Measurements from ENCODE around the gene CCL4.
"Not testable (repeated sequence)": the region's sequence is repeated elsewhere in the genome, so short reads cannot be mapped to it uniquely, and the experiment has no call there.

The CCL4 gene

DNA sequence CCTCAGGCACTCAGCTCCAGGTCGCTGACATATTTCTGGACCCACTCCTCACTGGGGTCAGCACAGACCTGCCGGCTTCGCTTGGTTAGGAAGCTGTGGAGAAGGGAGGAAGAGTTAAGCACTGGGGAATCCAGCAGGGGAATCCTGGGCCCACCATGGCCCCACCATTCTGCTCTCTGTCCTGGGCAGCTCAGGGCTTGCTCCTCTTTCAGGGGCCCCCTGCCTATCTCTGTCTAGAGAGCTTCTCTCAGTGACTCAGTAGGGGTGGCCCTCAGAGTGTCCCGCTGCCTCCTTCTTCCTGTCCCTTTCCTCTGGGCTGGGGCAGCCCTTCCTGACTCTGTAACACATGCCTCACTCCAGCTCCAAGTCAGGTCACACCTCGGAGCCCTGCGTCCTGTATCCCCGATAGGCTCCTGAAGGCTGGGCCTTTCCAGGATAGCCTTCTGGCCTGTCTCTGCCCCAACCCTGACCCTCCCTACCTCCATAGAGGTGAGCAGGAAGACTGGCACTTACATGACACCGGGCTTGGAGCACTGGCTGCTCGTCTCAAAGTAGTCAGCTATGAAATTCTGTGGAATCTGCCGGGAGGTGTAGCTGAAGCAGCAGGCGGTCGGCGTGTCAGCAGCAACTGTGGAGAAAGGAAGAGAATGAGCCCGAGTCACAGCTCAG is 14.8 kb upstream of the CCL4 start:
- no peak for DNase-seq

DNA sequence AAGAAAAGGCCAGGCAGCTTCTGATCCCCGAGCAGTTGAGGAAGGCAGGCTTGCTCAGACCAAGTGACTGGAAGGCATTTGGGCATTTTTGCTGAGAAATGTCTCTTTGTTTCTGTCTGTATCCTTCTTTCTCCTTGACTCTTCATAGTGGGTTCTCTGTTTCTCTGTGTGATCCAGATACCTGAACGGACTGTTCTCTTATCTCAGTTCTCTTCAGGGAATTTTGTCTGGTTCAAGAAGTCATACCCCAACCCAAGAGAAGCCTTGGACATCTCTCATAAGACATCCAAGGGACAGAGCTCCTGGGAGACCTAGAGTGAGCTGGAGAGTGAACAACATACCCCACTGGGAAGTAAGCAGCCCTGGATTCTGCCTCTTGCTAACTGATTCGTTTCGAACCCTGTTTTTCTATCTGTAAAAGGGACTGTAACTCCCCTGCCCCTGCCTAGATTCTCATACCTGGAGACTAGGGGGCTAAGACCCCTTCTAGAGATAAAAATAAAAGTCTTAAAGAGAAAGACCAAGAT is 14.2 kb upstream of the CCL4 start:
- no peak for DNase-seq

DNA sequence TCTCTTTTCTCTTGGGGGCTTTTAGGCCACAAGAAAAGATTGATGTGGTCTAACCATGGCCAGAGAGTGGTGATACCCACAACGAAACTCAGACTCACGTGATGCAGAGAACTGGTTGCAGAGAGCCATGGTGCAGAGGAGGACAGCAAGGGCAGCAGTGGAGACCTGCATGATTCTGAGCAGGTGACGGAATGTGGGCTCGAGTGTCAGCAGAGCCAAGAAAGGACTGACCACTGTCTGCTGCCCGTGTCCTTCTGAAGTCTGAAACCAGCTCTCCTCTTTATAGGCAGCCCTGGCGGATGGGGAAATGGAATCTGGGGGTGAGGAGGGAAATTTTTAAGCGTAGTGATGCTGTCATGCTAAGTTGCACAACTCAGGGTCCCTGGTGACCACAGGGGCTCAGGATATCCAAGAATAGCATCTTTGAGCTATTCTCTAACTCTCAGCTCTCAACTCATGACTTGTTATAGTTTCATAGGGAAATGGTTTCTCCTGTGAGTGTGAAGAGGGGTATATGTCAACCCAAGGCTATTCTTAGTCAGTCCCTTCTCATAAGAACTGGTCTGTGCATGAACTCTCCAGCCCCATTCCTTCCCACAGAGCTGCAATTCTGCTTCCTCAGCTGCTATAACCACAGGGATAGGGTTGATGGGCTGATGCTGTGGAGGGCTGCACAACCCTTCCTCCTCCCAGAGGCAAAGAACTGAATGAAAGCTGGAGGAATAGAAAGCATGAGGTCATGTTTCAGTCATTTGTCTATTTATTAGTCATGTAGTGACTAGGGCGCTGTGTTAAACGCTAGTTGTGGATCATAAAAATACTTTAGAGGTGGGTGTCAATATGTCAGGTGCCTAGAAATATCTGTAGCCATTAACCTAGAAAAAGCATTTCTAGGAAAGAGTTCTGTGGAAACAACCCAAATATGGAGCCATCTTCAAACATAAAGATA is 13.5 kb upstream of the CCL4 start, which contains the start of gene CCL3:
Gene CCL3 (minus strand): TSS at position 256 of the 949 bp plus-strand sequence. CDS start 85 bp downstream, at position 171.
- no peak for DNase-seq

DNA sequence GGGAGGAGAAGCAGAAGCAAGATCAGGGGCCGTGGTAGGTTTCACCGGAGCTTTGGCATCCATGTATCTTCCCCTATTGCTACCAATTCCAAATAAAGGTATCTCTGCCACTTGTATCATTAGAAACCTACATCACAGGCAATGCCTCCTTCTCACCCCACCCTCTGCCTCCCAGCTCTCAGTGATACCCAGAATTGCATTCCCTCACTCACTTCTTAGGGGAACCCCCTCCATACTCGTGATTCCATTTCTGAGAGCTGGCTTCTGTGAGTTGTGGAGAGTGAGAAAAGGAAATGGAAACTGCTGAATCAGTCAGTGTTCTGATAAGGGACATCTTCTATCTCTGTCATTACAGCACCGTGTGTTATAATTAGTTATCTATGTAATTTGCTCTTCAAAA is 11.4 kb upstream of the CCL4 start:
- no peak for DNase-seq

DNA sequence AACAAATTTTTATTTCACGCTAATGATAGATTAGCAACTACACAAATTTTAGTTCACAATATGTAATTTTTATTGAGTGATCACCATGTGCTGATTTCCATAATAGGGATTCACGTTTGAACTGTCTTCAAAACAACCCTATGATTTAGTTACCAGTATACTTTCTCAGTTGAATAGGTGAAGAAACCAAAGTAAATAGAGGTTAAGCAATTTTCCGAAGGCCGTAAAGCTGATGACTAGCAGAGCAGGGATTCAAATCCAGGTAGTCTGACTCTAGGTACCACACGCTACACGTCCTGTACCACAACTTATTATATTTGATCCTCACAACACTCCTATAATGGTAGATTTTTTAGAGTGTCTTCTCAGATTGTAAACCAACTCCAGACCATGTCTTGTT is 10.9 kb upstream of the CCL4 start:
- not testable (repeated sequence) for DNase-seq

DNA sequence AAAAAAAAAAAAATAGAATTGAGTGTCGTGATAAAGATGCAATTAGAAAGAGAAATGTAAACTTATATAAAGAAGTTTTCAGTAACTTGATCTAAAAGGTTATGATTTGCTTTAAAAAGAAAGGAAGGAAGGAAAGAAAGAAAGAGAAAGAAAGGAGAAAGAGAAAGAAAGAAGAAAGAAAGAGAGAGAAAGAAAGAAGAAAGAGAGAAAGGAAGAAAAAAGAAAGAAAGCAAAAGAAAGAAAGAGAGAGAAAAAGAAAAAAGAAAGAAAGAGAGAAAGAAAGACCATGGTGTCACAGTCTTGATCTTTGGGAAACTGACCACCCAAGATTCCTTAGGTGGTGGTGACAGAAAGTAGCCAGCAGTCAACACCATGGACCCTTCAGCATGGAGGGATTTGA is 9.4 kb upstream of the CCL4 start:
- DNase-seq = no peak

DNA sequence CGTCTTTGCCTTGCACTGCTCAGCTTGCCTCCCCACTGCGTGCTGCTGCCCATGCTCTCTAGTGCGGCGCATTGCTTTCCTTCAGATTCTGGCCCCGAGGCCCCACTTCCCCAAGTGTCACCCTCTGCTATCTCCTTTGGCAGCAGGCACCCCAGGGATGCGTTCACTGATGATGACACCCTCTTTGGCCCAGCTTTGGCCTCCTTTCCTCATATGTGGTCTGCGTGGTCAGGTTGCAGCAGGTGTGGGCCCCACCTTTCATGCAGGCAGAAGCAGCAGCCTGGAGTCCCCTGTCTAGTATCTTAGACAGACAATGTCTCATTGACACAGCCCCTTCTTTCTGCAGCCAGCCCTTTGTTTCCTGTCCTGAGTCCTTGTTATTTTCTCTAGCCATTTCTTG is 8.9 kb upstream of the CCL4 start:
- DNase-seq = no peak

DNA sequence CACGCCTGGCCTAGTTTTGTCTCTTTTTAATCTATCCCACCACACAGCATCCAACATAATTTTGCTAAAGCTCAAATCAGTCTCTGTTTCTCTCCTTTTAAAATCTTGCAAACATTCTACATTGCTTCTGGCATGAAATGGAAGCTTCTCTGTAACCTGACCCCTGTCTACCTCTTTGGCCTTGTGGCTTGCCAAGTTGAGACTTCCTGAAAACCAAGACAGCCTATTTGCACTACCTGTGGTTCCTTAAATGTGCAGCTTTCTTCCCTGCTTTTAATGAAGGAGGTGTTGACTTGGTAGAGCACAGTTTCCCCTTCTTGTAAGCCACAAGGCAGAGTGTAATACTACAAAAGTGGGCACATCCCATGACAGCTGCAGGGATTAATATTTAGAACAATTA is 7.6 kb upstream of the CCL4 start:
- DNase-seq = no peak

DNA sequence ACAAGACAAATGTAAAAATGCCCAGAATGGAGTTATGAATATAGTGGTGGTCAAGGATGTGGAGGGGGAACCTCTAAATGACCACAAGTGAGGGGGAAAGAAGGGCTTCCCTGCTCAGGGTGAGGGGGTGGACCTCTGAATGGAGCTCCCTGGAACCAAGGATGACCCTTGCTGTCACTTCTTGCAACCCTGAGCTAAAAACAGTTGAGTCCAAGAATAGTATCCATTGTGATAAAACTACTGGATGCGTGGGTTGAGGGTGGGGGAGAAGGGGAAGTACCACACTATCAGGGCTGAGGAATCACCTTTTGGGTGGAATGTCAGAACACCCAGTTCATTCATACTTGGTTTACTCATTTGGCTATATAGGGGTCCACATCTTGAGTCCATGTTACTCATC is 4.6 kb upstream of the CCL4 start:
- DNase-seq = not testable (repeated sequence)

DNA sequence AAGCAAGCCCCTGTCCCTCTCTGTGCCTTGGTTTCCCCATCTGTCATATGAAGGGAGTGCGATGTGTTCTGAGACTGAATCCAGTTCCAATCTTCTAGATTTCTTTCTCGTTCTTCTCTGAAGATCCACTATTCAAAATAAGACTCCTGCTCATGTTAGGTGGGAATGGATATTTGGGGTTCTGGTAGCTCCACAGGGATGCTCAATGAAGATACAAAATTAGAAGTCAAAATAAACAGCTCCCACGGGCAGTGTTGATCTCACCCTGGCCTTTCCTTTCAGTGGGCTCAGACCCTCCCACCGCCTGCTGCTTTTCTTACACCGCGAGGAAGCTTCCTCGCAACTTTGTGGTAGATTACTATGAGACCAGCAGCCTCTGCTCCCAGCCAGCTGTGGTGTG is 619 bp downstream of the CCL4 start:
- DNase-seq = not testable (repeated sequence)

DNA sequence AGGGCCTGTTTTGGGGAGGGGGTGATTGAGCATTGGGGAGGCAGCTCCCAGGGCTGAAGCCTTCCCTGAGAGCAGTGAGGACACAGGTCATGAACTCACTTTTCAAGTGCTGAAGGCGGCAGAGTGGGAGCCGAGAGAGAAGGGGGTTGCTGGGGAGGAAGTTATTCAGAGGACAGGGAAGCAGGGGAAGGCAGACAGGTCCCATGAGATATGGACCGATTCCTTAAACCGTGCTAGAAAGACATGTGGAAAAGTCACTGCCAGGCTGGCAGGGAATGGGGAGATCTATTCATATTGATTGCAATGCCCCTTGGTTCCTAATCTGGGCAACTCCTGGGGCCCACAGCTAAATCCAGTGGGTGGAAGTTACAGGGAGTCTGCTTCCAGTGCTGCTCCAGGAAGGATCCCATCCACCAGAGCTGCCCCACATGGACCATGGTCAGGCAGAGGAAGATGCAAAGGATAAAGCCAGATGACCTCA is 1.1 kb downstream of the CCL4 start:
- DNase-seq = no peak

DNA sequence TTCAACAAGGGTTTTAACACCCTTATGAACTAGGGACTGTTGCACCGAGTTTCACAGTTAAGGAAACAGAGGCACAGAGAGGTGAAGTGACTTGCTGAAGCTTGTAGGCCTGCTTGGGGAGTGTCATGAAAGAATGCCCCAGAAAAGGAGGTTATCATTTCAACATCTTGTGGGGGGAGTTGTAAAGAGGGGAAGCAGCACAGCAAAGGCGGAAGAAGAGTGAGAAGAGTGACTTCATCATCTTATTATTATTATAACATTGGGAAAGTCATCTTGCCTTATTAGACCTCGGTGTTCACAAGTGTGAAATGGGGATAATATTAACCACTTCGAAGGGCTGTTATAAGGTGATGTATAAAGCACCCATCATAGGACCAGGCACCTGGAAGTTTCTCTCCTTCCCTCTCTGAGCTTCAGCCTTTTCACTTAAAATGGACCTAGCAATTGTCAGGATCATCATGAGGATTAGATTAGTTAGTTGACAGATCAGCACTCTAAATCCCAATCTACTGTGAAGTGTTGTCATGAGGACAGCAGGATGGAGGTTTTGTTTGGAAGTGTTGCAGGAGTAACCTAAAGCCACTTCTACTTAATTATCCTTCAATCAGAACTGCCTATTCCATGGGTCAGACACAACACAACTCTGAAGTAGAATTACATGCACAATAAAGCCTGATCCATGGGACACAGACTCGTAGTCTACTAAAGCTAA is 2.3 kb downstream of the CCL4 start:
- DNase-seq = no peak

DNA sequence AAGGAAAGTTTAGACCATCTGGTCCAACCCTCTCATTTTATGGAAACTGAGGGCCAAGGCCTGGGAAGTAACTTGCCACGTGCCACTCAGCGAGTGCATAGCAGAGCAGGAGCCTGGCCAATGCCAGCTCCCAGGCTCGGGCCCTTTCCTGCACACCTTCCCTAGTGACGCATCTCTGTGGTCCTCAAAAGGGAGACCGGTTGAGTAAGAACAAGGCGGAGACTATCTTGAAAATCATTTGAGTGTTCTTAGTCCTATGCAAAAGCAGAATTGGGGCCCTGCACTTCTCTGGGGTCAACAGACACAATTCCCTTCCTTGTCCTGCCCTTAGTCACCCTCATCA is 2.8 kb downstream of the CCL4 start:
- DNase-seq = no peak

DNA sequence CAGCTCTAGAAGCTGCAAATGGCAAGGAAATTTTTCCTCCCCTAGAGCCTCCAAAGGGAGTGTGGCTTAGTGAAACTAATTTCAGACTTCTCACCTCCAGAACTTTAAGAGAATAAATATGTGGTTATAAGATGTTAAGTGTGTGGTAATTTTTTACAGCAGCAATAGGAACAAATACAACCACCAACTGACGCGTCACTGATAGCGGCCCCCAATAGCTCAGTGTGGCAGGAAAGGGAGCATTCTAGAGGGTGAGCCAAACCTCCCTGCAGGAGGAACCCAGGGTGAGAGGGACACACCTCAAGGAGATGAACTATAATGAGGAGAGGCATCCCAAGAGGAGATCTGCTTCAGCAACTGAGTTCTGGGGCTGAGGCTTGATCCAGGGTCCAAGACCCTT is 4.0 kb downstream of the CCL4 start:
- DNase-seq = no peak

DNA sequence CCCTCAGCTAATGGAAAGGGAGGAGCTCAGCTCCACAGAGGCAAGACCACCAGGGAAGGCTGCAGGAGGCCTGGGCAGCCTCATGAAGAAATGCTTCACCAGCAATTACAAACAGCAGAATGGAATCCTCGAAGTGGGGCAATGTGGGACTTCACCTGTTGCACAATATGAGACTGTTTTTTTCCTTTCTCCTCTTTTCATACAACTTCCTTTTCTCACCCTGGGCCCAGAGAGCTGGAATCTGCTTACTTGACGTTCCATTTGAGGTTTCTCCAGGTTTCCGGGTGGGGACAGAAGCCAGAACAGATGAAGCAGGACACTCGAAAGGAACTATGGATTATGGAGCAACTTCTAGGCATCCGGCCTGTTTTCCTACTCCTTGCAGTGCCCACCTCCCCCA is 4.6 kb downstream of the CCL4 start:
- DNase-seq = not testable (repeated sequence)

DNA sequence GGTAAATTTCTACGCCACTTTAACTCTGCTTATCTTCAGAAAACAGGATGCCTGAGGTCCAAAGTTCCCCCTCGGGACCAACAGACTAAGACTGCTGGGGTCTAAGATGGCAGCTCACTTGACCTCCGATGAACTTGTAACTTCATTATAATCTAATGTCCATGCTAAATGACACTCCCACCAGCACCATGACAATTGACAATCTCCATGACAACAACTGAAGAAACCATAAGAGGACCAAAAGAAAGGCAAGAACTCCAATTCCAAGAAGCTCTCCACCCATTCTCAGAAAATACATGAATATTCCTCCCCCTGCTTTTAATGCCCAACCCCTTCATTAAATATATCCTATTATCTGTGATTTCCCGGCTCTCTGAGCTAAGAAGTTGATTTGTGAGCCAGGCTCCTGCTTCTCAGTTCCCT is 7.5 kb downstream of the CCL4 start:
- no peak for DNase-seq

DNA sequence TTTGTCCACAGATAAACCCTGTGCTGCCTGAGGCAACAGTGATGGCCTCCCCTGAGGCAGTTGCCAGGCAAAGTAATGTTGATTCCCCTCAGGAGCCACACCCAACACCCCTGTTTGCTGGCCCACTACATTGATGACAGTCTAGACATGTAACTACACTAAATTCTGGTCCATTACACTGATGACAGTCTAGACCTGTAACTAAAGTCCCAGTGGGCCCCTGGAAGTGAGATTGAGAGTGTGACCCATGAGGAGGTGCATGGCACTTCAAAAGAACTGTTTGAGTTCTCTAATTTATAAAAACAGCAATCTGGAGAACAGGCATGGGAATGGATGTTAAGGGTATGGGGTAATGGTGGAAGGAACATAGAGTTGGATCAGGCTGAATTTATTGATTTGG is 8.9 kb downstream of the CCL4 start:
- DNase-seq = no peak

DNA sequence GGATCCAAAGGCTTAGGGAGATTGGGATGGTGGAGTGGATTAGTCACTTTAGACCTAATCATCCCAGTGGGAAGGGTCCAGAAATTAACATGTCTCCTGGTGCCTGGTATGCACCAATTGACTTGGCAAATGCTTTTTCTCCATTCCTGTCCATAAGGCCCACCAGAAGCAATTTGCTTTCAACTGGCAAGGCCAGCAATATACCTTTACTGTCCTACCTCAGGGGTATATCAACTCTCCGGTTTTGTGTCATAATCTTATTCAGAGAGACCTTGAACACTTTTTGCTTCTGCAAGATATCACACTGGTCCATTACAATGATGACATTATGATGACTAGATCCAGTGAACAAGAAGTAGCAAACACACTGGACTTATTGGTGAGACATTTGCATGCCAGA is 9.5 kb downstream of the CCL4 start:
- not testable (repeated sequence) for DNase-seq

DNA sequence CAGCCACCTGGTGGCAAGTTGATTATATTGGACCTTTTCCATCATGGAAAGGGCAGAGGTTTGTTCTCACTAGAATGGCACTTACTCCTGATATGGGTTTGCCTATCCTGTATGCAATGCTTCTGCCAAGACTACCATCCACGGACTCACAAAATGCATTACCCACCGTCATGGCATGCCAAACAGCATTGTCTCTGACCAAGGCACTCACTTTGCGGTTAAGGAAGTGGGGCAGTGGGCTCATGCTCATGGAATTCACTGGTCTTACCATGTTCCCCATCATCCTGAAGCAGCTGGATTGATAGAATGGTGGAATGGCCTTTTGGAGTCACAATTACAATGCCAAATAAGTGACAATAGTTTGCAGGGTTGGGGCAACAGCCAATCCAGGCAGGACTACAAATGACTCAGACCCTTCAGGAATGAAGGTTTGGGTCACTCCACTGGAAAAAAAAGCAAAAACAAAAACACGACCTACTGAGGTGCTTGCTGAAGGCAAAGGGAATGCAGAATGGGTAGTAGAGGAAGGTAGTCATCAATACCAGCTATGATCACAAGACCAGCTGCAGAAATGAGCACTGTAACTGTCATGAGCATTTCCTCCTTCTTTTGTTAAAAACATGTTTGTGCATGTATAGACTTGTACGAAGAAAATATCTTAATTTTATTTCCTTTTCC is 11.5 kb downstream of the CCL4 start:
- DNase-seq = not testable (repeated sequence)

DNA sequence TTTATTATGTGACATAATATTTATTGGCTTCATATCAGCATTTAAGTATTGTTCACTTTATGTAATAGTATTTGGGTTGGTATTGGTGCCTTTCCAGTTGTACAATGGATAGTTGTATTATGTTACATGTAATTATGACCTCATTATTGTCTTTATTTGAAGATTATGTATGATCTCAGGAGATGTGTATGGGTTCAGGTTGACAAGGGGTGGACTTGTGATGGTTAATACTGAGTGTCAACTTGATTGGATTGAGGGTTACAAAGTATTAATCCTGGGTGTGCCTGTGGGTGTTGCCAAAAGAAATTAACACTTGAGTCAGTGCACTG is 12.0 kb downstream of the CCL4 start:
- not testable (repeated sequence) for DNase-seq

DNA sequence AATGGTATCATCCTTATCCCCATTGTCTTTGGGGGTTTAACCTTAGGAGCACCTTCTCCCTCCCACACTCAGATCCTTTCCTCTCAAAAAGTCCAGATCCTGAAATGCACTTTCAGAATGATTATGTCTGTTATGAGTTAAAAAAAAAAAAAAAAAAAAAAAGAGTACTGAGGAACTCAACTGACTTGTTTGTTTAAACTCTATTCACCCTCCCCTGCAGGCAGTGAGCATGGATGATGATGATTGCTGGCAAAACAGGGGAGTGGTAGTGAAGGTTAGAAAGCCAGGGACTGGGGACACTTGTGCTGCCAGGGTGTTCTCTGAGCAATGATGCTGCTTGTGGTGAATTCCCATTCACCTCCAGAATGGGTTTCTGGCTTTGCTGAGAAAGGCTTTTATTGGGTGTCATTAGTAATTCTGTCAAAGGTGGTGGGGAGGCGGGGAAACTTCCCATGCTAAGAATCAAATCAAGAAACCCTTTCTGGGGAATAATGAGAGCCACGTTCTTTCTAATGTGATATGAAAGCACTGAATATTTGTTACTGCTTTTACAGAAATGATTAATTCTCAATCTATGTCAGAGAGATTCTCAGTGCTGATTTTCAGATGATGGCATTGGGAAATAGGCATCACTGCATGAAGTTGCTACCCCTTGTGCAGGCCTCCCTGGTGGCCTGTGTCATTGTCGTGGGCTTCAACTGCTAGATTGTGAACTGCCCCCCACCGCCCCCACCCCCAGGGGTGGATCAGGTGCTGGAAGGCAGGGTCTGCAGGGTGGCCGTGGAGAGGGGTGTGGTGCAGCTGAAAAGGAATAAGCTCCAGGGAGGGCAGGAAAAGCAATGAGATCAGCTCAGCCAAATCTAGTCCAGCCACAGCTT is 14.1 kb downstream of the CCL4 start:
- no peak for DNase-seq

Measured in GF-D8 (cell line).